Aorta (tissue), 5 donors: ENCODE measurements around the gene SIGLEC7. TPM values are rescaled to one million over a fixed set of nuclear protein-coding genes. Genes with fewer than 3 reads are reported as not detected.

Experiments used
- ATAC-seq: fragments of 200-7000 bp; cut with Tn5 transposase; one replicate; pipeline ENCODE4 v1.9.1; 2022; ENCODE audit warnings: moderate library complexity; ENCODE audit not compliant: low FRiP score
- DNase-seq, 2 donors: peaks; one replicate each; pipeline ENCODE4 v3.0.0-alpha.2; 2020
- H3K27ac ChIP-seq, 2 donors: one replicate each; pipeline ENCODE4 v1.5.1; 2013; ENCODE audit warnings: low read length in 2 of 2, mild to moderate bottlenecking in 2 of 2, moderate library complexity in 2 of 2, control low read depth in 1 of 2, inconsistent platforms in 1 of 2, low read depth in 1 of 2
- H3K27me3 ChIP-seq, 2 donors: one replicate each; pipeline ENCODE4 v1.6.1; 2013; ENCODE audit warnings: control low read depth in 1 of 2, low read length in 1 of 2, mild to moderate bottlenecking in 1 of 2, moderate library complexity in 1 of 2; ENCODE audit not compliant: insufficient read depth in 2 of 2, control insufficient read depth in 1 of 2
- H3K36me3 ChIP-seq, 2 donors: one replicate each; pipeline ENCODE4 v1.6.1; 2013; ENCODE audit warnings: control low read depth in 1 of 2, low read length in 1 of 2, mild to moderate bottlenecking in 1 of 2; ENCODE audit not compliant: insufficient read depth in 2 of 2, control insufficient read depth in 1 of 2
- H3K4me1 ChIP-seq, 2 donors: one replicate each; pipeline ENCODE4 v1.6.1; 2013; ENCODE audit warnings: low read length in 2 of 2, control low read depth in 1 of 2, mild to moderate bottlenecking in 1 of 2, moderate library complexity in 1 of 2; ENCODE audit not compliant: insufficient read depth in 2 of 2, control insufficient read depth in 1 of 2
- H3K4me3 ChIP-seq, 2 donors: one replicate each; pipeline ENCODE4 v1.5.1; 2013; ENCODE audit warnings: low read length in 2 of 2, control low read depth in 1 of 2, mild to moderate bottlenecking in 1 of 2
- H3K9me3 ChIP-seq: one replicate; pipeline ENCODE4 v1.6.1; 2013; ENCODE audit warnings: mild to moderate bottlenecking, low read length; ENCODE audit not compliant: control insufficient read depth
- WGBS, 2 donors: extraction: QIAGEN DNeasy Blood & Tissue Kit; methylation state at CpG; one replicate each; pipeline ENCODE4 v1.1.7; 2013; 5-methylcytosine and 5-hydroxymethylcytosine counted together
- intact Hi-C, 2 donors: fragments of 100-400 bp; cut with DNase I; formaldehyde crosslinking; loops; one replicate each; pipeline versions ENCODE4 v1.14.2 to v1.15.0; 2022
- polyA plus RNA-seq, 2 donors: library from polyadenylated mRNA; stranded (reverse); fragments of 200-250 nt; gene quantifications; one replicate each; pipeline ENCODE4 v1.2.3, GENCODE V29; 2013
- total RNA-seq, 2 donors: library from RNA; stranded (reverse); fragmentation: NEBNext Ultra II Directional; extraction: Animal tissue kit (Norgen Biotek cat#: 25700); gene quantifications; one replicate each; pipeline ENCODE4 v1.2.1, GENCODE V29; 2021
- donor health status: healthy with polysubstance abuse.
- donor health status: Bipolar disorder and iron deficiency.
- donor health status: DM: no; HTN: no; CAD: no.
- donor health status: DM: no; HTN: no; CAD: no.
- donor health status: DM: yes; HTN: yes; CAD: no.

Gene SIGLEC7
- total and polyA plus RNA-seq, 4 donors = 0.97 to 4.5 (median 2.7) TPM

- no peak for DNase-seq
- no peaks in the 10 kb centered on the region for H3K27me3 ChIP-seq
Observed at GRCh38 chr19:51129716-51130115, 12.4 kb upstream of the SIGLEC7 start.

GRCh38 chr19:51131780-51132680 is 10.1 kb upstream of the SIGLEC7 start:
- ATAC-seq (no peak), DNase-seq (peak in 1 of 2 donors; percentile 82)
- Histone ChIP-seq H3K27me3 (no peaks in the 10 kb centered on the region), H3K9me3 (no peaks in the 10 kb centered on the region), H3K4me1 (no peaks in the 10 kb centered on the region), H3K36me3 (no peaks in the 10 kb centered on the region), H3K27ac (no peak overlapping the region), H3K4me3 (no peak overlapping the region)
- WGBS, 2 donors = 23 to 26% methylated on average over 24 of the region's 24 CpGs
- intact Hi-C loops = no loop called here

More at GRCh38 chr19:51129716-51130115, 12.4 kb upstream of the SIGLEC7 start:
- H3K9me3 ChIP-seq = no peaks in the 10 kb centered on the region
- no peak for ATAC-seq
- intact Hi-C loops = no loop called here
- H3K36me3 ChIP-seq = no peaks in the 10 kb centered on the region
- 70 to 80% methylated on average over 8 of the region's 8 CpGs for WGBS, 2 donors
- H3K4me3 ChIP-seq = no peak overlapping the region
- H3K4me1 ChIP-seq = no peaks in the 10 kb centered on the region
- H3K27ac ChIP-seq = no peak overlapping the region

- Histone ChIP-seq H3K4me1 (no peaks in the 10 kb centered on the region), H3K4me3 (no peak overlapping the region), H3K27me3 (no peaks in the 10 kb centered on the region), H3K36me3 (no peaks in the 10 kb centered on the region), H3K9me3 (no peaks in the 10 kb centered on the region), H3K27ac (no peak overlapping the region)
- DNase-seq = no peak
- ATAC-seq = no peak
- intact Hi-C loops = no loop called here
- WGBS, 2 donors = 80 to 86% methylated on average over 5 of the region's 5 CpGs
Observed at GRCh38 chr19:51135004-51135403, 7.1 kb upstream of the SIGLEC7 start.

- DNase-seq (peak in 1 of 2 donors; percentile 52), ATAC-seq (no peak)
- Histone ChIP-seq H3K27ac (no peak overlapping the region), H3K9me3 (no peaks in the 10 kb centered on the region), H3K36me3 (no peaks in the 10 kb centered on the region), H3K4me1 (no peaks in the 10 kb centered on the region), H3K4me3 (no peak overlapping the region), H3K27me3 (no peaks in the 10 kb centered on the region)
- intact Hi-C loops = no loop called here
- WGBS, 2 donors = 80 to 81% methylated on average over 8 of the region's 8 CpGs
Observed at GRCh38 chr19:51135986-51136762, 5.9 kb upstream of the SIGLEC7 start.

GRCh38 chr19:51136851-51137551 is 5.1 kb upstream of the SIGLEC7 start:
- ATAC-seq = peak; percentile 21
- Histone ChIP-seq H3K9me3 (no peaks in the 10 kb centered on the region), H3K4me1 (no peaks in the 10 kb centered on the region), H3K36me3 (no peaks in the 10 kb centered on the region), H3K27me3 (no peaks in the 10 kb centered on the region), H3K27ac (no peak overlapping the region), H3K4me3 (no peak overlapping the region)
- 40 to 42% methylated on average over 12 of the region's 12 CpGs for WGBS, 2 donors
- peak in 1 of 2 donors; percentile 70 for DNase-seq
- intact Hi-C loops = no loop called here

GRCh38 chr19:51137792-51138425 is 4.2 kb upstream of the SIGLEC7 start:
- Histone ChIP-seq H3K36me3 (no peaks in the 10 kb centered on the region), H3K27me3 (no peaks in the 10 kb centered on the region), H3K9me3 (no peaks in the 10 kb centered on the region), H3K27ac (no peak overlapping the region), H3K4me3 (no peak overlapping the region), H3K4me1 (no peaks in the 10 kb centered on the region)
- ATAC-seq (no peak), DNase-seq (peak; percentile 21 to 52)
- 70 to 72% methylated on average over 9 of the region's 9 CpGs for WGBS, 2 donors
- intact Hi-C loops = no loop called here

- Histone ChIP-seq H3K4me1 (no peaks in the 10 kb centered on the region), H3K27ac (no peak overlapping the region), H3K27me3 (no peaks in the 10 kb centered on the region), H3K36me3 (no peaks in the 10 kb centered on the region), H3K9me3 (no peaks in the 10 kb centered on the region), H3K4me3 (no peak overlapping the region)
- 72 to 81% methylated on average over 6 of the region's 6 CpGs for WGBS, 2 donors
- peak in 1 of 2 donors; percentile 80 for DNase-seq
- ATAC-seq = peak; percentile 39
- intact Hi-C loops = no loop called here
Observed at GRCh38 chr19:51138549-51138979, 3.5 kb upstream of the SIGLEC7 start.

GRCh38 chr19:51139299-51140014 is 2.6 kb upstream of the SIGLEC7 start:
- Histone ChIP-seq H3K36me3 (no peaks in the 10 kb centered on the region), H3K4me1 (no peaks in the 10 kb centered on the region), H3K27ac (no peak overlapping the region), H3K9me3 (no peaks in the 10 kb centered on the region), H3K27me3 (no peaks in the 10 kb centered on the region), H3K4me3 (no peak overlapping the region)
- 62 to 70% methylated on average over 4 of the region's 4 CpGs for WGBS, 2 donors
- DNase-seq (no peak), ATAC-seq (no peak)
- intact Hi-C loops = no loop called here
